Measurements from ENCODE around the gene RAB2B.
A peak's percentile ranks its signal among the peaks of the same experiment; 100 is the strongest.

The RAB2B gene

DNA sequence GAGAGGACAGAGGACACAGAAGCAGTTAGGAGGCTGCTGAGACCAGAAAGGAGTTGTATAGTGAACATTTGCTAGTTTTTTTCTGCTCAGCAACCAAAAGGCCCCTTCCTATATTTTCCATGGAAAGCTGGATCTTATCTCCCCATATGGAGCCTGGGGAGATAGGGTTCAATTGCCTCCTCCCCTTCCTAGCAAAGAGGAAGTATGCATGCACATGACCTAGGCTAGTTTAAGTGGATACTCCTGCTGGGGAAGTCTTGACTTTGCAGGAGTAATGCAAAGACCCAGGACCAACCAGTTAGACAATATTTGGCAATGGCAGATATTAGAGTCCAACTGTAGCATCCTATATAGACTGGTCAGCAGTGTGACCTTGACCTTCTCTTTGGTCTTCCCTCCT is 35.9 kb downstream of the RAB2B start:
- H3K27ac ChIP-seq, result no peak overlapping the region

DNA sequence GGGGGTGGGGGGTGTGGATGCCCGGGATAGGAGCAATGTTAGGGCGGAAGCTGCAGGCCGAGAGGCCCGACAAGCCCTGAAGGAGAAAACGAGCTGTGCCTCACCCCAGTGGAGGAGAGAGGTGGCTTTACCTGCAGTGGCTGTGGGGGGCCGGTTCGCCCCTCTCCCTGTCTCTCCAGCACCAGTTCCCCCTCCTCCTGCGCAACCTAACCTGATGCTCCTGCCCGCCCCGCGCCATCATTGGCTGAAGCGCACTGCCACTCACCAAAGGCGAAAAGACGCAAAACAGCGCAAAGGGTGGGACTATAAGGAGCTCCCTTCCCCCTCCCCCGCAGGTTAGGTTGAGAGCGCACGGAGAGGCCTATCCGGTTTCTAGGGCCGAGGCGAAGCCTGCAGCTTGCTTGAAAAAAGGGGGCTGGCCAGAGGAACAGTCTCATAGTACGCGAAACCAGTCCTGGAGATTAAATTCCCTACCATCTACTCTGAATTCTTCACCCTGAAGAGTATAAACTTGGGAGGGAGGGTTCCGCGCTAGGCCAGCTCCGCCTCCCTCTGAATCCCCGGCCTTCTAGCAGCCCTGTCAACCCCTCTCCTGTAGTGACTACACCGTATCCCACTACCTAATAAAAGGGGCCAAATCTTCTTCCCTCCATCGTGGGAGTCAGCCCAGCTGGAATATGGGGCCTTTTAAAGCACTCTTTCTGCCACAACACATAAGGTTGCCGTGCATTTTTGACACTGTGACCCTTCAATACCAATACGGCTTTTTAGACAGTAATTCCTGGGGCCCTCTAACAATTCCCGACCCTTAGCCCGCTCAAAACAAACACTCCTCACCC is 39.5 kb downstream of the RAB2B start:
- peak overlapping the region; percentile 78 for H3K27ac ChIP-seq
- TF ChIP-seq CTCF (conservative IDR thresholded peaks at IDR 0.05) (no peak), ZFX (IDR thresholded peaks at IDR 0.05) (peak; percentile 83)

More for the DNA sequence above, 35.9 kb downstream of the RAB2B start:
- TF ChIP-seq ZFX (IDR thresholded peaks at IDR 0.05), result no peak
- TF ChIP-seq CTCF (conservative IDR thresholded peaks at IDR 0.05), result no peak

DNA sequence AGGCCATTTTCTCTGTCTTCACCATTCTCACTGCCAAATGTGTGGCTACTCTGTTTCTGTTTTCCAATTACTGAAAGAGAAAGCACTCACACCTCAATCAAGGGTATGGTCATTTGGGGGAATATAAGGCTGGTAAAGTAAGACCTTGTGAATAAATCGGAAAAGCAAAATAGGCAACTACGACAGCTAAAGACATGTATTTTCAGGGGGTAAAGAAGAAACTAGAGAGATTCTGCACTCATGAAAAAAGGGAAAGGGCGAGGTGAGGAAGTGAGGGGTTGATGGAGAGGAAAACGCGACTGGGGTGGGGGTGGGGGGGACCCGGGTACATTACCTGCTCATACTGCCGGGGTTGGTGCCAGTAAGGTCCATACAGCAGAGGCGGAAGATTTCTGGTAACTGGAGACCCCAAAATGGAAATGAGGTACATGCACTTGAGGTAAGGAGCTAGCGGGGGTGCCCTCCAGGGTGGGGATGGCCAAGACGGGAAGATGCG is 40.1 kb downstream of the RAB2B start:
- TF ChIP-seq CTCF (conservative IDR thresholded peaks at IDR 0.05) (no peak), ZFX (IDR thresholded peaks at IDR 0.05) (no peak)
- H3K27ac ChIP-seq, result peak overlapping the region; percentile 78

DNA sequence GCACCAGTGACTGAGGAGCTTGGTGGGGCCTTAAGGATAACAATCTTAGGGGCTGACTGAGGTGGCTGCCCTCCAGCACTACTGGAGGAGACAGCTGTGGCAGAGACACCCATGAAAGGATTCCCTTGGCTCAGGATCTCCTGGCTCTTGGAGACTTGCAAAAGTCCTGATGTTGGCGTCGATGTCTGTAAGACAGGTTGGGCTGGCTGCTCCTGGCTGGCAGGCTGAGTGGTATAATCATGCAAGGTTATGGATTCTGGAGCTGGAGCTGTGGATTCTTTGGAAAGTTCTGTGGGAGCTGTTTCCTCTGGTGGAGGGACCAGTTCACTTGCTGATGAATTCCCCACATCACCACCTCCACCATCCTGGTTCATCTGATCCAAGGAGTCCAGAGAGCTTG is 45.6 kb downstream of the RAB2B start:
- TF ChIP-seq ZFX (IDR thresholded peaks at IDR 0.05), result no peak
- no peak for TF ChIP-seq CTCF (conservative IDR thresholded peaks at IDR 0.05)

GRCh38 chr14:21428930-21429329 is 47.8 kb downstream of the RAB2B start:
- no peak overlapping the region for H3K27ac ChIP-seq
- no peak for TF ChIP-seq ZFX (IDR thresholded peaks at IDR 0.05)
- TF ChIP-seq CTCF (conservative IDR thresholded peaks at IDR 0.05), result no peak

More for the DNA sequence above, 45.6 kb downstream of the RAB2B start:
- H3K27ac ChIP-seq, result peak overlapping the region; percentile 9; the same call in 1 of the 2 replicates

DNA sequence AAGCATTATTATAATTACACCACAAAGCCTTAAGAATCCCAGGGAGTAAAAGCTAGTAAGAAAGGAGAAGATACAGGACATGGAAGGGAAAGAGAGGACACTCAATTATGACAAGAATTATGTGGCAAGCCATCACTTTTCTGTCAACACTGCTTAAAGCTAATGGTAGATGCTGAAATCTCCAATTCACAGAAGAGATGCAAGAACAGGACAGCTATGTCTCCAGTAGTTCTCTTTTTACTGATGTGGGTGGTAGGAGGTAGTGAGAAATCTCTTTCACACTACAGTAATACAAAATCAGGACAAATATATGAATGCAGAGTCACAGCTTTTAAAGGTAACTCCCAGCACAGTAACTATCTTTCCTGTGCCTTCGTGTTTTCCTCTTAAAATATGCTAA is 50.1 kb downstream of the RAB2B start:
- TF ChIP-seq CTCF (conservative IDR thresholded peaks at IDR 0.05), result no peak
- no peak for TF ChIP-seq ZFX (IDR thresholded peaks at IDR 0.05)

GRCh38 chr14:21419528-21419927 is 57.2 kb downstream of the RAB2B start:
- TF ChIP-seq ZFX (IDR thresholded peaks at IDR 0.05) (no peak), CTCF (conservative IDR thresholded peaks at IDR 0.05) (no peak)

More for the DNA sequence above, 50.1 kb downstream of the RAB2B start:
- H3K27ac ChIP-seq, result no peak overlapping the region

More at GRCh38 chr14:21419528-21419927, 57.2 kb downstream of the RAB2B start:
- H3K27ac ChIP-seq, result no peak overlapping the region

Data from C4-2B (cell line).